IPS-NIHi11 (cell line): ENCODE data around the gene MAB21L4.

Experiments
- DNase-seq: peaks from one replicate; pipeline ENCODE4 v3.0.0; 2012; ENCODE audit warnings: mixed read lengths, low spot score

The MAB21L4 gene

DNA sequence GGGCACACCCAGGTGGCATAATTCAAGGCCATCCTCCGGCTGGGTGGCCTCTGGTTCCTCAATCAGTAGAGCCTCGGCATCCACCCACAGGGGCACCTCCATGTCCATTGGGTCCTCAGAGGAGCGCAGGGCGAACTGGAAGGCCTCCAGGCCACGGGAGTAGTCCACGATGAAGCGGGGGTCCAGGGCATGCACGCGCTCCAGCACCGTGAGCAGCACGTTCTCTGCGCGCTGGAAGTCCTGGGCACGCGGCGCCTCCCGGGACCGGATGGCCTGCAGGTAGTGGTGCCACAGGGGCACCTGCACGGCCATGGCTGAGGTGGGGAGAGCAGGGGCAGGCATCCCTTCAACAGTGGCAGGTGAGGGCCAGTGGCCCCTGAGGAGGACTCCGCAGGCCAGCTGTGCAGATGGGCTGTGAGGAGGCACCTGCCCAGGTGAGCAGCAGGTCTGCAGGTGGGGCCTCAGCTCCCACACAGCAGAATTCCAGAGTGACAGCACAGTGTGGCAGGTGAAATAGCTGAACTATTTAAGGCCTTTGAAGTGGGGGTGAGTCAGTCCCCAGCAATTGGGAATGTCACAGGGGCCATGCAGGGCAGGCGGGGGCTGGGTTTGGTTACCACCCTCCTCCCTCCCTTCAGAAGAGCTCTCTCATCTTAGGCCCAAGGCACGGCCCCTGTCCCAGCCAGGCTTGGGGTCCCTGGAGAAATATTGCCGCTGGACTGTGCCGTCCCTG is at the start of gene MAB21L4:
Gene MAB21L4 (minus strand): TSS at position 501 of the 733 bp plus-strand sequence. CDS start 159 bp downstream, at position 342.
- DNase-seq, result peak; percentile 61

GRCh38 chr2:240936106-240936505 is 40.1 kb upstream of the MAB21L4 start:
- DNase-seq, result no peak

- no peak for DNase-seq
Observed at GRCh38 chr2:240935103-240935876, 39.3 kb upstream of the MAB21L4 start.

- DNase-seq, result no peak
Observed at GRCh38 chr2:240934701-240935102, 38.7 kb upstream of the MAB21L4 start.

DNA sequence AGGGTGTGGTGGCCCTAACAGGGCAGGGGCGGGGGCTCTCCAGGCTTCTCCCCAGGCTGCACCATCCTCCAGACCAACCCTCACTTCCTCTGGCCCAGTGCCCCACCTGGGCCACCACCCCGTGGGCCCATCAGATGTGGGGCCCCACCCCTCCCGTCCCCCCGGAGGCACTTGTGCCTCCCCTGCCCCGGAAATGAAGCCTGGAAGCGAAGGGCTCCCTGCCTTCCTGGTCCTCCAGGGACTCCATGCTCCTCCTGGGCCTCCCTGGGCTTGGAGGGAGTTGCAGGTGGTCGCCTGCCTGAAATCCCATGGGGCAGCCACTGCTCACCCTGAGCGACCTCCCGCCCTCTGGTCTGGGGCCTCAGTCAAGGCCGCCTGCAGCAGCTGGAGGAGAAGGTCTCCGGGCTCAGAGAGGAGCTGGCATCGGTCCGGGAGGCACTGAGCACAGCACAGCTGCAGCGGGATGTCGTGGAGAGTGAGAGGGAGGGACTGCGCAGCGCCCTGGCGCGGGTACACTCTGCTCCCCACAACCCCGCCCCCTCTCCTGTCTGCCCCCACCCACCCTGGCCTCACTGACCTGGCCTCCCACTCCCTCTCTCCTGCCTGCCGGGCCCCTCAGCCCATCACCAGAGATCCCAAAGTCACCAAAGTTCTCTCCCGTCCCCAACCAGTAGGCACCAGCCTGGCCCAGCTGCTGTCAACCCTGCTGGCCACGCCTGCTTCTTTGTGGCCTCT is 38.2 kb upstream of the MAB21L4 start:
- no peak for DNase-seq

GRCh38 chr2:240933048-240933965 is 37.4 kb upstream of the MAB21L4 start:
- DNase-seq, result no peak

GRCh38 chr2:240932724-240933047 is 36.7 kb upstream of the MAB21L4 start:
- no peak for DNase-seq

DNA sequence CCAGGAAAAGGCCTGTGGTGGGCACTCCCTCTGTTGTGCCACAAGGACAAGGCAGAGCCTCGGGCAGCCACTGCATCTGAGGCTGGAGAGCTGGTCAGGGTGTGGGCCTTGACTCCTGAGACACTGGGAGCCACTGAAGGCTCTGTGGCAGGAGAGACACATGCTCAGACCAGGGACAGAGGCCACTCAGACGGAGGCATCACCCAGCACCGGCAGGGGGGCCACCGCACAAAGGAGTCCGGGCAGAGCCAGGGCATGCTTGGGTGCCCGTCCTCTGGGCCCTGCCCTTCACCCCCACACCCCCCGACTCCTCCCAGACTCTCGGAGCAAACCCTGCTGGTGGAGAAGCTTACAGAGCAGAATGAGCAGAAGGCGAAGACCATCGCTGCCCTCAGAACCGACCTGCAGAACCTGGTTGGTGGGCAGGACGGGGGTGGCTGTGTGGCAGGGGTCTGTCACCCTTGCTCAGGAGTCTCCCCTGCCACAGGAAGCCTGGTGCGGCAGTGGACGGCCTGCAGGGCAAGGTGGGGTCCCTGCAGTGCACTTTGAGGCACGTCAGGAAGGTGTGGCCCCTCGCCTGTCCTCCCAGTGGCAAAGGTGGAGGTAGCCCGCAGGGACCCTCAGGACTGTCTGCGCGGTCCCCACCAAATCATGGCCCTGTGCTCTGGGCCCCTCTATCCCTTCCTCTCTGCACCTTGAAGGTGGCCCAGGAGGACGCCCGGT is 36.2 kb upstream of the MAB21L4 start:
- DNase-seq, result peak; percentile 2

GRCh38 chr2:240931319-240931949 is 35.5 kb upstream of the MAB21L4 start:
- DNase-seq, result peak; percentile 2

- peak; percentile 8 for DNase-seq
Observed at GRCh38 chr2:240930631-240931318, 34.8 kb upstream of the MAB21L4 start.

DNA sequence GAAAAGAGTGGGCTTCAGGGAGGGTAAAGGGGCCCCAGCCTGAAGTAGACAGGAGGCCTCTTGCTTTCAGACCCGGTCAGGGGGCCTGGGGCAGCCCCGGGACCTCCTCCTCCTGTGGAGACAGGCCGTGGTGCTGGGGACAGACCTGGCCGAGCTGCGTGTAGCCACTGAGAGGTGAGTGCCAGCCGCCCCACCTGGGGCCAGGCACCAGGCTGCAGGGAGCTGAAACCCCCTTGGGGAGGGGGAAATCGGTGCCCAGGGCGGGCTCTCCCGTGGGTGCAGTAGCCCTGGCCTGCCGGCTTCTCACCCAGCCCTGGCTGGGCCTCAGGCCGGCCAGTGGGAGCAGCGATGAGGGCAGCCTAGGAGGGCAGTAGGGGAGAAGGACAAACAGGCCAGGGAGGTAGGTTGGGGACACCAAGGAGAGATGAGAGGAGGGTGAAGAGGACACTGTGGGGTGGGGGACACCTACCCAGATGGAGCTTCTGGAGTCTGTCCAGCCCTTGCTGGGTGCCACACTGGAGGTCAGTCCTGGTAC is 34.2 kb upstream of the MAB21L4 start:
- peak; percentile 14 for DNase-seq

GRCh38 chr2:240929364-240930095 is 33.6 kb upstream of the MAB21L4 start:
- peak; percentile 3 for DNase-seq

DNA sequence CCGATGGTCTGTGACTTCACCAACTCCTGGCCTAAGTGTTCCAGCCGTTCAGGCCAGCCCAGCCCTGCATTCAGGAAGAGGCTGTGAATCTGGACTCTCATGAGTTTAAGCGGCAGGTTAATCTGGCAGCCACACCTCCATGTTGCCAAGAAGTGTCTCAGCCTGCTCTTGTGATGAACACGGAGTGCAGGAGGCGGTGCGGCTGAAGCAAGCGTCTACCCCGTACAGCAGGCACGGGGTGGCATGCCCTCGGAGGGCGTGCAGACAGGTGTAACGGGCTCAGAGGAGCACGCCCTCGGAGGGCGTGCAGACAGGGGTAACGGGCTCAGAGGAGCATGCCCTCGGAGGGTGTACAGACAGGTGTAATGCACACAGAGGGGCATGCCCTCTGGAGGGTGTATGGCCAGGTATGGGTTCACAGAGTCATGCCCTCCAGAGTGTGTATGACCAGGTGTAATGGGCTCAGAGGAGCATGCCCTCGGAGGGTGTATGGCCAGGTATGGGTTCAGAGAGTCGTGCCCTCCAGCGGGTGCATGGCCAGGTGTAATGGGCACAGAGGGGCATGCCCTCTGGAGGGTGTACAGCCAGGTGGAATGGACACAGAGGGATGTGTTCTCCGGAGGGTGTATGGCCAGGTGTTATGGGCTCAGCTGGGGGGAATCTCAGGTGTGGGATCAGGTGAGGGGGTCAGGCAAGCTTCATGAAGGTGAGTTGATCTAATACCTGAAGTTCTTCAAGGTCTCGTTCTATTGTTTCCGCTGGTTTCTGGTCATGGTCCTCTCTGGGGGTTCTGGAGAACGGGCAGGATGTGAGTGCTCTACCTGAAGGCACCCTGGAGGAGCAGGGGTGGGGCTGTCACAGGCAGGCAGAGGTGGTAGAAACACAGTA is 32.8 kb upstream of the MAB21L4 start:
- peak; percentile 3 for DNase-seq

GRCh38 chr2:240927390-240927781 is 31.4 kb upstream of the MAB21L4 start:
- no peak for DNase-seq

DNA sequence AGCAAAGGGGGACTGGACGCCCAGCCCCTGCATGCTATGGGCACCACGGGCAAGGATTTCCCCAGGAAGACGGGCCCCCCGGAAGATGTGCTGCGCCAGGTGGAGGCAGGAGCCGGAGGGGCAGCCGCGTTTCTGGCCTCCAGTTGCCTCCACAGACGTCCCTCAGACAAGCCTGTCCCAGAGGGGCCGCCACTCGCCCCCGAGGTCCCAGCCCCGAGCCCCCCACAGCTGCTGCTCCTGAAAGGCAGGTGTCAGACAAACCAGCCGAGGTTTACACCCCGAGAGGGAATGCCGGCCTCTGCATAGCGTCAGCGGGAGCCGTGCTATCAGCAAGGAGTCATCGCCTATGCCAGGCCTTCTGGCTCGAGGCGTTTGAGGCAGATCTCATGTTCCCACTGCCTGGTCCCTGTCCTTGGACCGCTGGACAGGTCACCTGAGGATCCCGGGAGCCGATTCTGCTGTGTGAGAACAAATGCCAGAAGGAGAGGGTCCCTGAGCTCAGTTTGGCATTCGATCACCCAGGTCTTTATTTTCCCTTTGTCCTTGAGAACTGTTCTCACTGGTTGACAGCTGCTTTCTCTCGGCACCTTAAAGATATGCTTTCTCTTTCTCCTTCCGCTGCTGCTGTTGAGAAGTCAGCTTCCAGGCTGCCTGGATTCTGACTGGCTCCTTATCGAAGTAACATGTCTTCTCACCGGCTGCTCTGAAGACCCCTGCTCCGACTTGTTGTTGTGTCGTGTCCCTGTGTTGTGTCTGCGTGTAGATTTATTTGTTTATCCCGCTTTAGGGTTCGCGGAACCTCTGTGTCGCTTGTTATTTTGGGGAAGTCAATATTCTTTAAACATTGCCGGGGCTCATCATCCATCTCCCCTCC is 30.8 kb upstream of the MAB21L4 start:
- DNase-seq, result peak; percentile 21

DNA sequence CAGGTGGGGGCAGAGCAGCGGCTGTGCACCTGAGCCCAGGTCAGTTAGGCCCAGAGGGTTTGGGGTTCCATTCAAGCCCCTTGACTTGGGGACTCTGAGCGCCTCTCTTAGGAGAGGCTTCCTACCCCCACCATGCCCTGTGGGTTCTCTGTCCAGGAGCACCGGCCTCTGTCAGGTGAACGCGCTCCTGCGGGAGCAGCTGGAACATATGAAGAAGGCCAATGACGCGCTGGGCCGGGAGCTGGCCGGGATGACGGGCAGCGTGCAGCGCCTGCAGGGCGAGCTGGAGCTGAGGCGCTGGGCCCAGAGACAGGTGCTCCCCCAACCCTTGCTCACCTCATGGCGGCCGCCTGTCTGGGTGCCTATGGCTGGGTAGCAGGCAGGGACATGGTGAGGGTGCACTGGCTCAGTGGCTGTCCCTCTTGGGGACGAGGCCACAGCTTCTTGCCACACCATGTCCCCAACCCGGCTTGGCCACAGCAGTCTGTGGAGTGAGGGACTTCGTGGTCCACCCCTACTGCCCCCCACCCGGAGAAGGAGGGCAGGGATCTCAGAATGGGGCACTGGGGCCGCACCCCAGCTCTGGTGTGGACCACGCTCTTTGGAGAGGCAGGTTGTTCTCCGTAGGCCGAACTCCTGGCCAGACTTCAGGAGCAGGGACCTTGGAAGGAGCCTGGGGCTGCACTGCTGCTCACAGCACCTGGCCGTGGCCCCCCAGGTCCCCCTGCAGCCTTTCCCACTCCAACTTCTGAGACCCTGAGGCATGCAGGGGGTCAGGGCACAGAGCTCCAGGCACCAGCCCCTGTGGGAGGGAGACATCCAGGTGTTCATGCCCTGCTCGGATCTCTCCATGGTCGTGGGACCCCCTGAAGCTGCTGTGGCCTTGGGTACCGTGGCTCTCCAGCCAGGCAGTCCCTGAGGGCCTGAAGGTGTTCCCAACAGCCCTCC is 29.9 kb upstream of the MAB21L4 start:
- DNase-seq, result peak; percentile 33
